Pancreas (tissue), 10 donors: ENCODE measurements around the gene ATF4. TPM values are rescaled to one million over a fixed set of nuclear protein-coding genes. Genes with fewer than 3 reads are reported as not detected.
A peak's percentile ranks its signal among the peaks of the same experiment; 100 is the strongest.
"Not testable (repeated sequence)": the region's sequence is repeated elsewhere in the genome, so short reads cannot be mapped to it uniquely, and the experiment has no call there.

Source experiments
- ATAC-seq, 4 donors: fragments of 200-7000 bp; cut with Tn5 transposase; one replicate each; pipeline versions ENCODE4 v1.8.0 to v1.9.1; 2020; ENCODE audit warnings: mild to moderate bottlenecking in 4 of 4, moderate library complexity in 4 of 4
- DNase-seq, 6 donors: peaks; one replicate each; pipeline ENCODE4 v3.0.0-alpha.2; 2020
- FAIRE-seq: peaks from 2 replicates; lab custom pipeline; 2012; peaks lifted over from hg19 to GRCh38; lab: Jason Lieb, UNC
- H3K27ac ChIP-seq, 4 donors: fragments of 200-600 bp; sonication (generic); 1 replicate in 3 of 4; 2 replicates in 1 of 4; pipeline versions ENCODE4 v1.5.0 to v1.8.0; 2020
- H3K27me3 ChIP-seq, 4 donors: fragments of 200-600 bp; one replicate each; pipeline ENCODE4 v1.8.0; 2021
- H3K36me3 ChIP-seq, 3 donors: fragments of 200-600 bp; sonication (generic) in 1 of 3; one replicate each; pipeline versions ENCODE4 v1.5.0 to v1.8.0; 2020 to 2021
- H3K4me1 ChIP-seq, 3 donors: fragments of 200-600 bp; one replicate each; pipeline ENCODE4 v1.8.0; 2021
- H3K4me3 ChIP-seq, 4 donors: fragments of 200-600 bp; sonication (generic) in 2 of 4; one replicate each; pipeline versions ENCODE4 v1.5.0 to v1.8.0; 2020 to 2021
- H3K9me3 ChIP-seq, 4 donors: fragments of 200-600 bp; one replicate each; pipeline ENCODE4 v1.8.0; 2021
- CTCF ChIP-seq, 4 donors: fragments of 200-600 bp; sonication (generic) in 3 of 4; IDR thresholded peaks; one replicate each; pipeline versions ENCODE4 v1.5.0 to v1.8.0; 2021; ENCODE audit warnings: antibody characterized with exemption in 4 of 4
- WGBS, 2 donors: extraction: QIAGEN DNeasy Blood & Tissue Kit; methylation state at CpG; one replicate each; pipeline ENCODE4 v1.1.7; 2013; 5-methylcytosine and 5-hydroxymethylcytosine counted together
- intact Hi-C, 3 donors: fragments of 100-400 bp; cut with DNase I; formaldehyde crosslinking; loops; one replicate each; pipeline versions ENCODE4 v1.11.1 to v1.14.2; 2022
- polyA plus RNA-seq, 2 donors: library from polyadenylated mRNA; stranded (reverse); fragments of 200-250 nt; gene quantifications; one replicate each; pipeline ENCODE4 v1.2.3, GENCODE V29; 2013
- total RNA-seq, 6 donors: library from RNA; stranded (reverse); fragmentation: NEBNext Ultra II Directional in 4 of 6; extraction: Animal tissue kit (Norgen Biotek cat#: 25700) in 4 of 6; gene quantifications; one replicate each; pipeline versions ENCODE4 v1.2.1 to v1.2.4, GENCODE V29; 2021 to 2023
- donor health status: healthy with polysubstance abuse.
- donor health status: DM: no; HTN: no; CAD: no; lungs with moderate emphysema.
- donor health status: DM: no; HTN: no; CAD: no.
- donor health status: control.
- donor health status: control.
- donor health status: Bipolar disorder and iron deficiency.
- donor health status: DM: yes; HTN: yes; CAD: no.
- donor health status: DM: no; HTN: no; CAD: no.
- donor health status: DM: no; HTN: no; CAD: no.
- donor health status: DM: yes; HTN: yes; CAD: no.

Gene ATF4
- total and polyA plus RNA-seq, 8 donors, result 155 to 472 (median 258) TPM

GRCh38 chr22:39519681-39520225 is 609 bp upstream of the ATF4 start:
- no peak for FAIRE-seq
- peaks cover 4 to 38% (median 24%) of the 10 kb centered on the region in 3 donors for H3K36me3 ChIP-seq

GRCh38 chr22:39521106-39521885 is 934 bp downstream of the ATF4 start:
- peak in 2 of 6 donors; percentile 47 to 48 for DNase-seq
- 1 to 2% methylated on average over 28 of the region's 28 CpGs for WGBS, 2 donors
- peak overlapping the region; percentile 94 to 99 (median 97) for H3K27ac ChIP-seq
- H3K36me3 ChIP-seq, result peaks cover 4 to 28% (median 14%) of the 10 kb centered on the region in 3 donors
- not testable (repeated sequence) for H3K9me3 ChIP-seq, H3K27me3 ChIP-seq, ATAC-seq, FAIRE-seq
- H3K4me3 ChIP-seq, result peak overlapping the region; percentile 97 to 100 (median 99)
- intact Hi-C loops, result loop anchor here in 1 of 3 donors (10.0 kb wide), 2 partner anchors 206 to 346 kb away; partner anchors contain the start of gene RPL3
- peaks cover 3 to 22% (median 7%) of the 10 kb centered on the region in 3 donors for H3K4me1 ChIP-seq

More at GRCh38 chr22:39519681-39520225, 609 bp upstream of the ATF4 start:
- H3K4me3 ChIP-seq, result peak overlapping the region; percentile 97 to 100 (median 99)
- WGBS, 2 donors, result 0% methylated on average over 44 to 47 of the region's 47 CpGs
- intact Hi-C loops, result loop anchor here in 1 of 3 donors (10.0 kb wide), 2 partner anchors 205 to 345 kb away; partner anchors contain the start of gene RPL3
- H3K27me3 ChIP-seq, result no peaks in the 10 kb centered on the region
- H3K27ac ChIP-seq, result peak overlapping the region; percentile 94 to 99 (median 97)
- ATAC-seq (peak; percentile 85 to 93 (median 86)), DNase-seq (peak; percentile 93 to 99 (median 98))
- no peaks in the 10 kb centered on the region for H3K9me3 ChIP-seq
- peaks cover 3 to 22% (median 7%) of the 10 kb centered on the region in 3 donors for H3K4me1 ChIP-seq
- TF ChIP-seq CTCF (IDR thresholded peaks at IDR 0.05), result no peak

GRCh38 chr22:39522091-39522490 is 1.7 kb downstream of the ATF4 start:
- not testable (repeated sequence) for ATAC-seq, FAIRE-seq, H3K9me3 ChIP-seq, H3K27me3 ChIP-seq
- Histone ChIP-seq H3K4me1 (peaks cover 3 to 22% (median 7%) of the 10 kb centered on the region in 3 donors), H3K27ac (peak overlapping the region in 1 of 4 donors; percentile 6), H3K36me3 (peaks cover 4 to 28% (median 14%) of the 10 kb centered on the region in 3 donors), H3K4me3 (peak overlapping the region; percentile 97 to 100 (median 99))
- DNase-seq, result peak in 1 of 6 donors; percentile 5
- intact Hi-C loops, result loop anchor here in 1 of 3 donors (10.0 kb wide), 2 partner anchors 207 to 347 kb away; partner anchors contain the start of gene RPL3
- WGBS, 2 donors, result 6% methylated on average over 3 to 5 of the region's 5 CpGs

GRCh38 chr22:39522567-39523300 is 2.4 kb downstream of the ATF4 start:
- intact Hi-C loops, result loop anchor here in 1 of 3 donors (10.0 kb wide), 2 partner anchors 208 to 348 kb away; partner anchors contain the start of gene RPL3
- TF ChIP-seq CTCF (IDR thresholded peaks at IDR 0.05), result no peak
- Histone ChIP-seq H3K36me3 (peaks cover 4 to 28% (median 14%) of the 10 kb centered on the region in 3 donors), H3K27ac (peak overlapping the region in 2 of 4 donors; percentile 6 to 22), H3K4me1 (peaks cover 7 to 25% (median 7%) of the 10 kb centered on the region in 3 donors), H3K4me3 (peak overlapping the region; percentile 97 to 100 (median 99)), H3K9me3 (no peaks in the 10 kb centered on the region), H3K27me3 (no peaks in the 10 kb centered on the region)
- peak in 4 of 6 donors; percentile 52 to 65 (median 58) for DNase-seq
- peak in 3 of 4 donors; percentile 5 to 21 (median 9) for ATAC-seq
- 4 to 6% methylated on average over 14 of the region's 14 CpGs for WGBS, 2 donors
- FAIRE-seq, result no peak

GRCh38 chr22:39524089-39524752 is 3.9 kb downstream of the ATF4 start:
- WGBS, 2 donors, result 62 to 64% methylated on average over 13 of the region's 13 CpGs
- FAIRE-seq (no peak), DNase-seq (peak in 2 of 6 donors; percentile 25 to 41), ATAC-seq (no peak)
- TF ChIP-seq CTCF (IDR thresholded peaks at IDR 0.05), result no peak
- Histone ChIP-seq H3K4me3 (peak overlapping the region in 1 of 4 donors; percentile 97), H3K27me3 (no peaks in the 10 kb centered on the region), H3K27ac (no peak overlapping the region), H3K36me3 (peaks cover 4 to 33% (median 14%) of the 10 kb centered on the region in 3 donors), H3K4me1 (peaks cover 6 to 26% (median 17%) of the 10 kb centered on the region in 3 donors), H3K9me3 (no peaks in the 10 kb centered on the region)
- intact Hi-C loops, result loop anchor here in 1 of 3 donors (10.0 kb wide), 2 partner anchors 209 to 349 kb away; partner anchors contain the start of gene RPL3
